Suprapubic skin (tissue), 4 donors: ENCODE data around the gene NT5C1B. TPM values are rescaled to one million over a fixed set of nuclear protein-coding genes. Genes with fewer than 3 reads are reported as not detected.

ENCODE experiments used
- DNase-seq, 2 donors: peaks; one replicate each; pipeline ENCODE4 v3.0.0-alpha.2; 2019; ENCODE audit warnings: low spot score in 2 of 2
- H3K27ac ChIP-seq: fragments of 200-600 bp; sonication (generic); one replicate; pipeline ENCODE4 v1.5.1; 2019
- H3K27me3 ChIP-seq: fragments of 200-600 bp; sonication (generic); one replicate; pipeline ENCODE4 v1.5.1; 2019
- H3K36me3 ChIP-seq: fragments of 200-600 bp; sonication (generic); one replicate; pipeline ENCODE4 v1.5.1; 2019
- H3K4me1 ChIP-seq: fragments of 200-600 bp; sonication (generic); one replicate; pipeline ENCODE4 v1.5.1; 2019
- H3K4me3 ChIP-seq: fragments of 200-600 bp; sonication (generic); one replicate; pipeline ENCODE4 v1.5.1; 2019; ENCODE audit warnings: mild to moderate bottlenecking
- H3K9me3 ChIP-seq: fragments of 200-600 bp; sonication (generic); one replicate; pipeline ENCODE4 v1.5.1; 2019
- CTCF ChIP-seq, 2 donors: fragments of 200-600 bp in 1 of 2; fragments of 450-650 bp in 1 of 2; sonication (generic) in 1 of 2; IDR thresholded peaks; one replicate each; pipeline ENCODE4 v1.5.1; 2016 to 2019; ENCODE audit warnings: antibody characterized with exemption in 2 of 2, mild to moderate bottlenecking in 1 of 2, moderate library complexity in 1 of 2
- EP300 ChIP-seq: sonication (generic); formaldehyde crosslinking; IDR thresholded peaks from one replicate; pipeline ENCODE4 v1.6.1; 2017; ENCODE audit warnings: antibody characterized with exemption
- POLR2A ChIP-seq, 2 donors: fragments of 450-650 bp; IDR thresholded peaks; one replicate each; pipeline ENCODE4 v1.6.1; 2017; ENCODE audit warnings: antibody characterized with exemption in 2 of 2, mild to moderate bottlenecking in 2 of 2, moderate library complexity in 2 of 2
- POLR2AphosphoS5 ChIP-seq, 3 donors: sonication (generic); formaldehyde crosslinking; IDR thresholded peaks; one replicate each; pipeline ENCODE4 v1.6.1; 2017; ENCODE audit warnings: antibody characterized with exemption in 3 of 3
- WGBS: methylation state at CpG from one replicate; pipeline ENCODE4 v1.1.5; 2018; 5-methylcytosine and 5-hydroxymethylcytosine counted together
- total RNA-seq, 4 donors: library from RNA; depleted of rRNA; stranded (reverse); fragments of >200 nt; gene quantifications; one replicate each; pipeline ENCODE4 v1.1.0, GENCODE V29; 2016

NT5C1B gene
- total RNA-seq, 4 donors from 2014 or later, result not detected

DNA sequence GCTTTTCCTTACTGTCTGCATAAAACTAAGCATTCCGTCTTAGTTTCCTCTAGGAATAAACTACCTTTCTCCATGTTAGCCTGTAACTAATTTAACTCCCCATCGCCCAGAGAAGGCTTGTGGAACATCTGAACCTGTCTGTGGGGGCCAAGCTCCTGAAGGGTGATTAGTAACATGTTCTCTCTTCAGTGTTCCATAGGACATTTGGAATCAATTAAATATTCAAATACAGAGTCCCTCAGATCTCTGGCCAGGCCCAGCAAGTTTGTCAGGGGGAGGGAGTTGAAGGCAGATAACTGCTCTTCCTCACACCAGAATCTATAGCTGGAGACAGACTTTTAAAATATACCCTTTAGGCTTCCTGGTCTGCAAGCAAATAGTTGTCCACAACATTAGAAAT, 37.7 kb downstream of the NT5C1B start:
- Histone ChIP-seq H3K27me3 (no peaks in the 10 kb centered on the region), H3K9me3 (no peaks in the 10 kb centered on the region), H3K4me1 (peaks cover 8% of the 10 kb centered on the region), H3K36me3 (peaks cover 16% of the 10 kb centered on the region), H3K4me3 (no peak overlapping the region), H3K27ac (no peak overlapping the region)
- 67% methylated on average over 2 of the region's 2 CpGs for WGBS
- TF ChIP-seq POLR2AphosphoS5 (IDR thresholded peaks at IDR 0.05) (no peak), POLR2A (IDR thresholded peaks at IDR 0.05) (no peak), CTCF (IDR thresholded peaks at IDR 0.05) (no peak), EP300 (no peak)
- DNase-seq, result no peak

GRCh38 chr2:18551169-18551568, 38.2 kb downstream of the NT5C1B start:
- 72% methylated on average over 1 of the region's 1 CpG for WGBS
- TF ChIP-seq POLR2A (IDR thresholded peaks at IDR 0.05), result no peak
- TF ChIP-seq POLR2AphosphoS5 (IDR thresholded peaks at IDR 0.05), result no peak
- no peak for TF ChIP-seq EP300
- TF ChIP-seq CTCF (IDR thresholded peaks at IDR 0.05), result no peak
- Histone ChIP-seq H3K36me3 (peaks cover 16% of the 10 kb centered on the region), H3K27me3 (no peaks in the 10 kb centered on the region), H3K4me3 (no peak overlapping the region), H3K9me3 (no peaks in the 10 kb centered on the region), H3K27ac (no peak overlapping the region), H3K4me1 (peaks cover 8% of the 10 kb centered on the region)
- no peak for DNase-seq

GRCh38 chr2:18550433-18550832, 38.9 kb downstream of the NT5C1B start:
- no peaks in the 10 kb centered on the region for H3K27me3 ChIP-seq
- no peak overlapping the region for H3K4me3 ChIP-seq
- no peaks in the 10 kb centered on the region for H3K9me3 ChIP-seq
- no peak for DNase-seq
- peaks cover 8% of the 10 kb centered on the region for H3K4me1 ChIP-seq
- H3K36me3 ChIP-seq, result peaks cover 14% of the 10 kb centered on the region
- H3K27ac ChIP-seq, result no peak overlapping the region
- no peak for TF ChIP-seq EP300
- no peak for TF ChIP-seq POLR2AphosphoS5 (IDR thresholded peaks at IDR 0.05)
- no peak for TF ChIP-seq POLR2A (IDR thresholded peaks at IDR 0.05)
- no peak for TF ChIP-seq CTCF (IDR thresholded peaks at IDR 0.05)
- 87% methylated on average over 2 of the region's 2 CpGs for WGBS

DNA sequence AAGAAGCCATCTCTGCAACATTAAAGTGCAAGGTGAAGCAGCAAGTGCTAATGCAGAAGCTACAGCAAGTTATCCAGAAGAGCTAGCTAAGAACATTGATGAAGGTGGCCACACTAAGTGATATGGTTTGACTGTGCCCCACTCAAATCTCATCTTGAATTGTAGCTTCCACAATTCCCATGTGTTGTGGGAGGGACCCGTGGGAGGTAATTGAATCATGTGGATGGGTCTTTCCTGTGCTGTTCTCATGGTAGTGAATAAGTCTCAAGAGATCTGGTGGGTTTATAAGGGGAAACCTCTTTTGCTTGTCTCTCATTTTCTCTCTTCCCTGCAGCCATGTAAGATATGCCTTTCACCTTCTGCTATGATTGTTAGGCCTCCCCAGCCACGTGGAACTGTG, 40.3 kb downstream of the NT5C1B start:
- Histone ChIP-seq H3K4me1 (peaks cover 8% of the 10 kb centered on the region), H3K27me3 (no peaks in the 10 kb centered on the region)
- WGBS, result 84% methylated on average over 2 of the region's 2 CpGs

DNA sequence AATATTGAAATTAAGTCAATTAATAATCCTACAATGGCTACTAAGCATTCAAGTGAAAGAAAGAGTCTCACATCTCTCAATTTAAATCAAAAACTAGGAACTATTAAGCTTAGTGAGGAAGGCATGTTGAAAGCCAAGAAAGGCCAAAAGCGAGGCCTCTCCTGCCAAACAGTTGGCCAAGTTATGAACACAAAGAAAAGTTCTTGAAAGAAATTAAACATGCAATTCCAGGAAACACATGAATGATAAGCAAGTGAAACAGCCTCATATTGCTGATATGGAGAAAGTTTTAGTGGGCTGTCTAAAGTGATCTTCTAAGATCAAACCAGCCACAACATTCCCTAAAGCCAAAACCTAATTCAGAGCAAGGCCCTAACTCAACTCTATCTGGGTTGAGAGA, 40.7 kb downstream of the NT5C1B start:
- peaks cover 8% of the 10 kb centered on the region for H3K4me1 ChIP-seq
- no peak for DNase-seq
- H3K4me3 ChIP-seq, result no peak overlapping the region
- H3K9me3 ChIP-seq, result no peaks in the 10 kb centered on the region
- 60% methylated on average over 1 of the region's 1 CpG for WGBS
- no peaks in the 10 kb centered on the region for H3K27me3 ChIP-seq
- H3K36me3 ChIP-seq, result no peaks in the 10 kb centered on the region
- no peak for TF ChIP-seq CTCF (IDR thresholded peaks at IDR 0.05)
- TF ChIP-seq POLR2AphosphoS5 (IDR thresholded peaks at IDR 0.05), result no peak
- no peak for TF ChIP-seq EP300
- no peak for TF ChIP-seq POLR2A (IDR thresholded peaks at IDR 0.05)
- H3K27ac ChIP-seq, result no peak overlapping the region

More for the DNA sequence above, 40.3 kb downstream of the NT5C1B start:
- DNase-seq, result no peak
- Histone ChIP-seq H3K27ac (no peak overlapping the region), H3K36me3 (peaks cover 4% of the 10 kb centered on the region), H3K9me3 (no peaks in the 10 kb centered on the region), H3K4me3 (no peak overlapping the region)
- TF ChIP-seq POLR2A (IDR thresholded peaks at IDR 0.05) (no peak), POLR2AphosphoS5 (IDR thresholded peaks at IDR 0.05) (no peak), EP300 (no peak), CTCF (IDR thresholded peaks at IDR 0.05) (no peak)
